ENCODE data around the gene MSH4. TPM values are rescaled to one million over a fixed set of nuclear protein-coding genes. Genes with fewer than 3 reads are reported as not detected.
"Not testable (repeated sequence)": the region's sequence is repeated elsewhere in the genome, so short reads cannot be mapped to it uniquely, and the experiment has no call there.

MSH4 gene
- total RNA-seq, 2 experiments from 2014 or later, result 0.38 to 0.47 TPM

DNA sequence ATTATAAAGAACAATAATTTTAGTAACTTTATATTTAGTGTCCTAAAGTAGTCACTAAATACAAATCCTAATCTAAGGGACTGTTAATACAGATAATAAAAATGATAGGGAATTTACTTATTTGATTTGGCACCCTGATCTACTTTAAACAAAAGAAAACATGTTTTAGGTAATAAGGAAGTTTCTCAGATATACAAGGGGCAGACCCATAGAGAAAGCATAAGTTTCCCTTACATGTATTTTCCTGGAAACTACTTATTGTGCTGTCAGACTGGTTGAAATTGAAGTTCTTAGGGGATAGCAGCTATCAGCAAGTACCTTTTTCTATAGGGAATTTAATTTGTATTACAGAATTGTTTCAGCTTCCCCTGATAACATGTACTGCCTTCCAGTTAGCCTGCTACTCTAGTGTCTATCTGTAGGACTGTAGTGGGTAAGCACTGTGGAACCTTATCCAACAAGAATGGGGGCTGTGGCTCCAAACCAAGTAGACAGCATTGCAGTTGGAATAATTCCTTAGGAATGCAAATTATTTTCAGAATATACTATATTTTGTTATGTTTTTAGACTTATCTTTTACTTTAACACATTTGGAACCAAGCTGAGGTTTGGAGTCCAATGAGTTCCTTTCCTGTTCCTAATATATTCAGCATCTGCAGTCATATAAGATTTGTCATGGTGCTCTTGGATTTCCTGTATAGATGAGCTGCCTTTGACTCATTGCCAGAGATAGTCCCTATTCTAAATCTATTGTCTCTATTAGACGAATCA lies 14.7 kb downstream of the MSH4 start:
- DNase-seq, result no peak
- CTCF ChIA-PET, result no interaction called here
- no peaks in the 10 kb centered on the region for H3K27me3 Mint-ChIP-seq
- no peaks in the 10 kb centered on the region for H3K9me3 Mint-ChIP-seq (ENCODE audit: low read depth)
- no peak for ATAC-seq
- no peaks in the 10 kb centered on the region for H3K36me3 Mint-ChIP-seq
- H3K4me1 Mint-ChIP-seq, result no peaks in the 10 kb centered on the region
- H3K27ac Mint-ChIP-seq, result no peak overlapping the region
- H3K4me3 Mint-ChIP-seq, result no peak overlapping the region

DNA sequence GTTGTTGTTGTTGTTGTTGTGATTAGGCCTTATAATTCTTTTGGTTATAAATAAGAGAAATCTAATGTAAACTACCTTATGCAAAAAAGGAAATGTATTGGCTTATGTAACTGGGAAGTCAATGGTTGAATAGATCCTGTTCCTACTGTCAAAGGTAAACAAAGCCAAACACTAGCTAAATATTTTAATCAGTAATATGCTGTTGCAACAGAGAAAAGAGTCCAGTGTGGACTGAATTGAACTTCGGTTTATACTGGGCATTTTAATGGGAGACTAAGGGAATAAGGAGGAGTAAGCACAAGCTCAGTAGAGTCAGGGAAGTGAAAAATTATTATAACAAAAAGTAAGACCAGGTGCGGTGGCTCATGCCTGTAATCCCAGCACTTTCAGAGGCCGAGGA lies 15.4 kb downstream of the MSH4 start:
- Mint-ChIP-seq H3K27me3 (no peaks in the 10 kb centered on the region), H3K36me3 (no peaks in the 10 kb centered on the region), H3K9me3 (ENCODE audit: low read depth) (no peaks in the 10 kb centered on the region), H3K27ac (no peak overlapping the region), H3K4me1 (no peaks in the 10 kb centered on the region), H3K4me3 (no peak overlapping the region)
- CTCF ChIA-PET, result no interaction called here
- DNase-seq, result no peak
- no peak for ATAC-seq

DNA sequence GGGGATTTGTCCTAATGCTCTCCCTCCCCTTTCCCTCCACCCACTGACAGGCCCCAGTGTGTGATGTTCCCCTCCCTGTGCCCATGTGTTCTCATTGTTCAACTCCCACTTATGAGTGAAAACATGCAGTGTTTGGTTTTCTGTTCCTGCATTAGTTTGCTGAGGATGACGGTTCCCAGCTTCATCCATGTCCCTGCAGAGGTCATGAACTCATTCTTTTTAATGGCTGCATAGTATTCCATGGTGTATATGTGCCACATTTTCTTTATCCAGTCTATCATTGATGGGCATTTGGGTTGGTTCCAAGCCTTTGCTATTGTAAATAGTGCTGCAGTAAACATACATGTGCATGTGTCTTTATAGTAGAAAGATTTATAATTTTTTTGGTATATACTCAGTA lies 26.9 kb downstream of the MSH4 start:
- H3K36me3 Mint-ChIP-seq; H3K27ac Mint-ChIP-seq; CTCF ChIA-PET; H3K4me3 Mint-ChIP-seq; H3K9me3 Mint-ChIP-seq (ENCODE audit: low read depth); ATAC-seq; DNase-seq; H3K4me1 Mint-ChIP-seq; H3K27me3 Mint-ChIP-seq: not testable (repeated sequence)

DNA sequence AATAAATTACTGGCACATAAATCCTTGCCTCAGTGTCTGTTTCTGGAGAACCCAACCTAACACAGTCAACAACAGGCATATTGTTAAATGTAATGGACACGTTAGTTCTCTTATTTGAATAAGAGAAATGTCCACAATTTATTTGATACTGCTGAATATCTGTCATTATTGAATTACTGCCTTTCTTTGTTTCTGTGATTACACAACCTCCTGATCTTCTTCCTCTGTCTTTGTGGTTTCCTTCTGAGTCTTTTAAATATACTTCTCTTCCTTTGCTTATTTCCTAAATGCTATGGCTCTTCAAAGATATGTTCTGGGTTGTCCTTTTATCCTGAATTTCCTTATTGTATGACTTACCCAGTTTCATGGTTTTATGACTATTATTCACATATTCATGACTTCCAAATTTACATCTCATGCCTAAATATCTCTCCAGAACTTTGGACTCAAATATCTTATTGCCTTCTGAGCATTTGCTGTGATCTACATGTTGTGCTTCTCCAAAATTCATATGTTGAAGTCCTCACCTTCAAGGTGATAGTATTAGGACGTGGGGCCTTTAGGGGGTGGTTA lies 39.9 kb downstream of the MSH4 start:
- Mint-ChIP-seq H3K4me3 (no peak overlapping the region), H3K27ac (no peak overlapping the region), H3K4me1 (no peaks in the 10 kb centered on the region), H3K36me3 (no peaks in the 10 kb centered on the region), H3K27me3 (no peaks in the 10 kb centered on the region), H3K9me3 (ENCODE audit: low read depth) (peaks cover 2% of the 10 kb centered on the region)
- DNase-seq (no peak), ATAC-seq (no peak)
- CTCF ChIA-PET, result no interaction called here

DNA sequence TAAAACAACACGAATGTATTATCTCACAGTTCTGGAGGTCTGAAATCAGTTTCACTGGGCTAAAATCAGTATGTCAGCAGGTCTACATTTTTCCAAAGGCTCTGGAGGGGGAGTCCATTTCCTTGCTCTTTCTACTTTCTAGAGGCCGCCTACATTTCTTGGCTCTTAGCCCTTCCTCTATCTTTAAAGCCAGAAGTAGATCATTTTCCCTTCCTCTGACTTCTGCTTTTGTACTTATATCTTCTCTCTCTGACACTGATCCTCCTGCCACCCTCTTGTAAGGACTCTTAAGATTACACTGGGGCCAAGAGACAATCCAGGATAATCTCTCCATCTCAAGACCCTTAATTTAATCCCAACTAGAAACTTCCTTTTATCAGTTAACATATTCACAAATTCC lies 41.4 kb downstream of the MSH4 start:
- CTCF ChIA-PET, result no interaction called here
- H3K4me1 Mint-ChIP-seq, result no peaks in the 10 kb centered on the region
- ATAC-seq (no peak), DNase-seq (no peak)
- no peak overlapping the region for H3K27ac Mint-ChIP-seq
- no peaks in the 10 kb centered on the region for H3K36me3 Mint-ChIP-seq
- no peak overlapping the region for H3K4me3 Mint-ChIP-seq
- H3K9me3 Mint-ChIP-seq (ENCODE audit: low read depth), result peaks cover 2% of the 10 kb centered on the region
- H3K27me3 Mint-ChIP-seq, result no peaks in the 10 kb centered on the region

DNA sequence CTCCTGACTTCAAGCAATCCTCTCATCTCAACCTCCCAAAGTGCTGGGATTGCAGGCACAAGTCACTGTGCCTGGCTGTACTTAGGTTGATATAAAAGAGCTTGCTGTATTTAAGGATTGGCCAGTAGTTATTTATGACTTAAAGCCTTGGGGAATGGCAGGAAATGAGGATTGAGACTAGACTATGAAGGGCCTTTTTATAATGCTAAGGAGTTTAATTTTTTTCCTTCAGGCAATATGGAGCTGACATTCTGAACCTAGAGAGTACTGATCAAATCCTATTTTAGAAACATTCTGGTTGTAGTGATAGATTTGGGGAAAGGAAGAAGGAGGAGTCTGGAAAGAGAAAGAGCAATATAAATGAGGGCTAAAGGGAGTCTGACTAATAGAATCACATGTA lies 44.7 kb downstream of the MSH4 start:
- Mint-ChIP-seq H3K27ac (no peak overlapping the region), H3K9me3 (ENCODE audit: low read depth) (no peaks in the 10 kb centered on the region), H3K4me1 (no peaks in the 10 kb centered on the region), H3K36me3 (no peaks in the 10 kb centered on the region), H3K27me3 (no peaks in the 10 kb centered on the region), H3K4me3 (no peak overlapping the region)
- DNase-seq (no peak), ATAC-seq (no peak)
- CTCF ChIA-PET, result no interaction called here

DNA sequence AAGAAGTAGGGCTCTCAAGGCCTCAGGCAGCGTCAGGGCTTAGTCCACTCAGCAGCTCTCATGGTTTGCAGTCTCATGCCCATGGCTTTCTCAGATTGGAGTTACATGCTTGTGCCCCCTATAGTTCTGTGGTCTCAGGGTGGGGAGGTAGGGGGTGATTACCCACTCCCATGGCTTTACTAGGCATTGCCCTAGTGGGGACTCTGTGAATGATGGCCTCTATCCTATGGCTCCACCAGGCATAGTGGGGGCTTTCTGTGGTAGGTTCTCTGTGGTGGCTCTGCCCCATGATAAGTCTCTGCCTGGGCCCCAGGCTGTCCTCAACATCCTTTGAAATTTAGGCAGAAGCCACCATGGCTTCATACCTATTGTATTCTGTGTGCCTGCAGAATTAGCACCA lies 48.9 kb downstream of the MSH4 start:
- Mint-ChIP-seq H3K27ac (no peak overlapping the region), H3K27me3 (peaks cover 2% of the 10 kb centered on the region), H3K36me3 (no peaks in the 10 kb centered on the region), H3K4me3 (no peak overlapping the region), H3K4me1 (no peaks in the 10 kb centered on the region), H3K9me3 (ENCODE audit: low read depth) (no peaks in the 10 kb centered on the region)
- CTCF ChIA-PET, result no interaction called here
- ATAC-seq (no peak), DNase-seq (no peak)

DNA sequence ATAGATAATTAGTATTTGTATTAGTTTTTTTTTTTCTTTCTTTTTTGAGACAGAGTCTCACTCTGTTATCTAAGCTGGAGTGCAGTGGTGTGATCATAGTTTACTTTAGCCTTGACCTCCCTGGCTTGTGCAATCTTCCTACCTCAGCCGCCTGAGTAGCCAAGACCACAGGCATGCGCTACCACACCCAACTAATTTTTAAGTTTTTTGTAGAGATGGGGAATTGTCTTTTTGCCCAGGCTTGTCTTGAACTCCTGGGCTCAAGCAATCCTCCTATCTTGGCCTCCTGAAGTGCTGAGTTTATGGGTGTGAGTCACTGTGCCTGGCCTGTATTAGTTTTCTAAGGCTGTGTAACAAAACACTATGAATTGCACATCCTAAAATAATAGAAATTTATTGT lies 58.3 kb downstream of the MSH4 start:
- CTCF ChIA-PET, result no interaction called here
- Mint-ChIP-seq H3K36me3 (no peaks in the 10 kb centered on the region), H3K27ac (no peak overlapping the region), H3K4me3 (no peak overlapping the region), H3K9me3 (ENCODE audit: low read depth) (no peaks in the 10 kb centered on the region), H3K4me1 (no peaks in the 10 kb centered on the region), H3K27me3 (peaks cover 3% of the 10 kb centered on the region)
- no peak for DNase-seq
- no peak for ATAC-seq

DNA sequence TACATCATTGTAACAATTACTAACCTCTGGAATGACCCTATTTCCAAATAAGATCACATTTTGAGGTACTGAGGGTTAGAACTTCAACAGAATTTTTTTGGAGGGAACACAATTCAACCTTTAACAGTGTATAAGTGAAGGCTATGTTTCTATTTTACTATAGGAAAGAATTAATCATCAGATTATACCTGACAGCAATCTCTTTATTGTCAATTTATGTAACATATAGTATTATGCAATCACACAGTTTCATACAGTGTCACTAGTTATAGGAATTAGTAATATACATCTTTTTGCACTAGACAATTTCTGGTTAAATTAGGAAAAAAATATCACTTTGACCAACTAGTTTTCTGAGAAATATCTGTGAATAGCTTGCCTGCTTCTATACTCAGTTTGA lies 59.1 kb downstream of the MSH4 start:
- H3K4me3 Mint-ChIP-seq, result no peak overlapping the region
- no peaks in the 10 kb centered on the region for H3K27me3 Mint-ChIP-seq
- no peaks in the 10 kb centered on the region for H3K4me1 Mint-ChIP-seq
- DNase-seq, result no peak
- H3K36me3 Mint-ChIP-seq, result no peaks in the 10 kb centered on the region
- no peak overlapping the region for H3K27ac Mint-ChIP-seq
- no peaks in the 10 kb centered on the region for H3K9me3 Mint-ChIP-seq (ENCODE audit: low read depth)
- no peak for ATAC-seq
- CTCF ChIA-PET, result no interaction called here

DNA sequence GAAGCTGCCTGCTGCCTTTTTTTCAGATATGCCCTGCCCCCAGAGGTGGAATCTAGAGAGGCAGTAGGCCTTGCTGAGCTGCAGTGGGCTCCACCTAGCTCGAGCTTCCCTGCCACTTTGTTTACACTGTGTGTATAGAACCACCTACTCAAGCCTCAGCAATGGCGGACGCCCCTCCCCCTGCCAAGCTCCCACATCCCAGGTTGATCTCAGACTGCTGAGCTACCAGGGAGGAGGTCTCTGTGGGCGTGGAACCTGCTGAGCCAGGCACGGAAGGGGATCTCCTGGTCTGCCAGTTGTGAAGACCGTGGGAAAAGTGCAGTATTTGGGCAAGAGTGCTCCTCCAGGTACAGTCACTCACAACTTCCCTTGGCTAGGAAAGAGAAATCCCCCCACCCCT lies 65.1 kb downstream of the MSH4 start:
- DNase-seq, result no peak
- H3K4me3 Mint-ChIP-seq, result no peak overlapping the region
- CTCF ChIA-PET, result no interaction called here
- H3K9me3 Mint-ChIP-seq (ENCODE audit: low read depth), result no peaks in the 10 kb centered on the region
- no peaks in the 10 kb centered on the region for H3K4me1 Mint-ChIP-seq
- H3K27me3 Mint-ChIP-seq, result peaks cover 2% of the 10 kb centered on the region
- no peaks in the 10 kb centered on the region for H3K36me3 Mint-ChIP-seq
- no peak for ATAC-seq
- no peak overlapping the region for H3K27ac Mint-ChIP-seq

DNA sequence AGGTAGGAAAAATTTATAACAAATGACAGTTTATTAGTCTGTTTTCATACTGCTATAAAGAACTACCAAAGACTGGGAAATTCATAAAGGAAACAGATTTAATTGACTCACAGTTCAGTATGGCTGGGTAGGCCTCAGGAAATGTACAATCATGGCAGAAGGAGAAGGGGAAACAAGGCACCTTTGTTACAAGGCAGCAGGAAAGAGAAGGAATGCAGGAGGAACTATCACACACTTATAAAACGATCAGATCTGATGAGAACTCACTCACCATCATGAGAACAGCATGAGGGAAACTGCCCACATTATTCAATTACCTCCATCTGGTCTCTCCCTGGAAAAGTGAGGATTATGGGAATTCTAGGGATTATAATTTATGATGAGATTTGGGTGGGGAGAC lies 74.3 kb downstream of the MSH4 start:
- Mint-ChIP-seq H3K36me3 (no peaks in the 10 kb centered on the region), H3K4me1 (no peaks in the 10 kb centered on the region), H3K27ac (no peak overlapping the region), H3K4me3 (no peak overlapping the region), H3K27me3 (peaks cover 2% of the 10 kb centered on the region), H3K9me3 (ENCODE audit: low read depth) (no peaks in the 10 kb centered on the region)
- CTCF ChIA-PET, result no interaction called here
- DNase-seq, result no peak
- ATAC-seq, result no peak

DNA sequence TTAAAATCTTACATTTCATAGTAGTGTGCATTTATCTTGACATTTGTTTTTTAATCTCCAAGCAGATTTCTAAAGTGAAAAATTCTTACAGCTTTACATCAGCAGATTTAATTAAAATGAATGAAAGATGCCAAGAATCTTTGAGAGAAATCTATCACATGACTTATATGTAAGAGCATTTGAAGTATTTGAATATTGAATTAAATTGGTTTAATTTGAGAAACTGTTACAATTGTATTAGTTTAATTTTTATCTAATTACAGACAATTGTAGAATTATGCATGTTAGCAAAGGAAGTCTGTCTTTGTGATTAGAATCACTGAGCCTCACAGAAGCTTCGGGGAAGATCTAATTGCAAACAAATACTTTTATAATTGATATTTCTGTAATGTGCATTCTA lies 83.3 kb downstream of the MSH4 start:
- H3K9me3 Mint-ChIP-seq (ENCODE audit: low read depth), result no peaks in the 10 kb centered on the region
- no peak for ATAC-seq

DNA sequence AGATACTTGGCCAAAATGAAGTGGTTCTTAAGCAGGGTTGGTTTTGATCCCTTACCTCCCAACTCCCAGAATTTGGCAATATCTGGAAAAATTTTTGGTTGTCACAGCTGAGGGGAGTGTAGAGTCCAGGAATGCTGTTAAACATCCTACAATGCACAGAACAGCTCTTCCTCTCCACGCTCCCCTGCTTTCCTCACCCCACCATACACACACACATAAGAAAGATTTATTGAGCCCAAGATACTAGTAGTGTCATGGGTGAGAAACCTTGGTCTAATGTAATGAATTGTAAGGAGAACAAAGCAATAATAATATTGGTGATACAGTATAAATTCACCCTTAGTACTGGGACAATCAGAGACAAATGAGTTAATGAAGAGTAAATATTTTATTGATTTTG lies 87.8 kb downstream of the MSH4 start:
- H3K27ac Mint-ChIP-seq, result no peak overlapping the region
- no peak for DNase-seq
- H3K27me3 Mint-ChIP-seq, result no peaks in the 10 kb centered on the region
- H3K4me3 Mint-ChIP-seq, result no peak overlapping the region
- ATAC-seq, result no peak
- no peaks in the 10 kb centered on the region for H3K4me1 Mint-ChIP-seq
- H3K36me3 Mint-ChIP-seq, result no peaks in the 10 kb centered on the region
- CTCF ChIA-PET, result no interaction called here
- H3K9me3 Mint-ChIP-seq (ENCODE audit: low read depth), result no peaks in the 10 kb centered on the region

More for the DNA sequence above, 83.3 kb downstream of the MSH4 start:
- Mint-ChIP-seq H3K27me3 (no peaks in the 10 kb centered on the region), H3K27ac (no peak overlapping the region), H3K36me3 (no peaks in the 10 kb centered on the region), H3K4me1 (no peaks in the 10 kb centered on the region), H3K4me3 (no peak overlapping the region)
- CTCF ChIA-PET, result no interaction called here
- DNase-seq, result no peak

DNA sequence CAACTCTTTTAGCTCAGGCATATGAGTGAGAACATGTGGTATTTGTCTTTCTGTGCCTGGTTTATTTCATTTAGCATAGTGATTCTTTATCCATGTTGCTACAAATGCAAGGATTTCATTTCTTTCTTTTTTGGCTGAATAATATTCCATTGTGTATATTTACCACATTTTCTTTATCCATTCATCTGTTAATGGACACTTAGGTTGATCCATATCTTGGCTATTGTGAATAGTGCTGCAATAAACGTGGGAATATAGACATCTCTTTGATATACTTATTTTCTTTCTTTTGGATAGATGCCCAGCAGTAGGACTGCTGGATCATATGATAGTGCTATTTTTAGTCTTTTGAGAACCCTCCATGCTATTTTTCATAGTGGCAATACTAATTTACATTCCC lies 104.7 kb downstream of the MSH4 start:
- H3K27me3 Mint-ChIP-seq, result peaks cover 4% of the 10 kb centered on the region
- no peaks in the 10 kb centered on the region for H3K36me3 Mint-ChIP-seq
- no peak overlapping the region for H3K4me3 Mint-ChIP-seq
- CTCF ChIA-PET, result no interaction called here
- no peak overlapping the region for H3K27ac Mint-ChIP-seq
- H3K9me3 Mint-ChIP-seq (ENCODE audit: low read depth), result no peaks in the 10 kb centered on the region
- DNase-seq (no peak), ATAC-seq (no peak)
- H3K4me1 Mint-ChIP-seq, result no peaks in the 10 kb centered on the region

DNA sequence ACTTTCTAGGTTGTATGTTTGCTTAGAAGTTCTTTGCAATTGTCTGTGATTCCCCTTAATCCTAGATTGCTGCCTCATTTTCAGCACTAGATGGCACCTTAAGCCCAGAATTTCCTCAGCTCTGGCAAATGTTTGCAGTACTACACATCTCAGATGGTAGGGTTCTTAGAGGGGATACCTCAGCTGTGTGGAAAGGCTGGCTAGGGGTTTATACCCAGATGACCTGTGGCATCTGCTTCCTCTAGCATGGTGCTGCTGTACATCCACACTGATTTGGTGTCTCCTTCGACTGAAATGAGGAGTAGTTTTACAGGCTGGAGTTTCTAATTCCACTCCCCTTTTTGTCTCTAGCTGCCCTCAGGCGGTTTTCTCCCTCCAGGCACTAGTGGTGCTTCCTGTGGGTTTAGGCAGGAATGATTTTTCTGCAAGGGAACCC lies 112.1 kb downstream of the MSH4 start:
- Mint-ChIP-seq H3K27me3 (peaks cover 3% of the 10 kb centered on the region), H3K4me1 (no peaks in the 10 kb centered on the region), H3K9me3 (ENCODE audit: low read depth) (no peaks in the 10 kb centered on the region), H3K27ac (no peak overlapping the region), H3K36me3 (no peaks in the 10 kb centered on the region), H3K4me3 (no peak overlapping the region)
- ATAC-seq (no peak), DNase-seq (no peak)
- CTCF ChIA-PET, result no interaction called here
